Measurements from ENCODE around the gene LRRC40.
"Not testable (repeated sequence)": the region's sequence is repeated elsewhere in the genome, so short reads cannot be mapped to it uniquely, and the experiment has no call there.

LRRC40 gene

DNA sequence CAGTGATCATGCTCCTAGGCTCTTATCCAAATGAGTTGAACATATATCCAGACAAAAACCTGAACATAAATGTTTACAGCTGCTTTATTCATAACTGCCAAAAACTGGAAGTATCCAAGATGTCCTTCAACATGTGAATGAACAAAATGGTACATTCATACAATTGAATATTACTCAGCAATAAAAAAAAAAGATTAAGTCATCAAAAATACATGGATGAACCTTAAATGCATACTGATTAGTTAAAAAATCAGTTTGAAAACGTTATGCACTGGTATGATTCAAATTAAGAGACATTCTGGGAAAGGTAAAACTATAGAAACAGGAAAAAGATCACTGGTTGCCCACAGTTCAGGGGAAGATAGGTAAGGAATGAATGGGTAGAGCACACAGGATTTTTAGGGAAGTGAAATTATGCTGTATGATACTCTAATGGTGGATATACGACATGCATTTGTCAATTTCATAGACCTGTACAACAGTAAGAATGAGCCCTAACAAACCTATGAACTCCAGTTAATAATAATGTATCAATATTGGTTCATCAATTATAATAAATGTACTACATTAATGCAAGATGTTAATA, 3.1 kb downstream of the LRRC40 start:
- DNase-seq (ENCODE audit: low spot score), result no peak

DNA sequence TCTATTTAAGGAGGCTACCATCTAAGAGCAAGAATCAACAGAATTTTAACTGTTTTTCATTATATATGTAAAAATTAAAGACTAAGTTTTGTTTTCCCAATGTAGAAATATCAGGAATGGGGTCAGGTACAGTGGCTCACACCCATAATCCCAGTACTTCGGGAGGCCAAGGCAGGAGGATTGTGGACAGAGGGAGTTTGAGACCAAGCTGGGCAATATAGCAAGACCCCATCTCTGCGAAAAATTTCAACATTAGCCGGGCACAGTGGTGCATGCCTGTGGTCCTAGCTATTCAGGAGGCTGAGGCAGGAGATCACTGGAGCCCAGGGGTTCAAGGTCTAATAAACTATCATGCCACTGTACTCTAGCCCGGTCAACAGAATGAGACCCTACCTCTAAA, 5.3 kb downstream of the LRRC40 start:
- DNase-seq (ENCODE audit: low spot score), result no peak

DNA sequence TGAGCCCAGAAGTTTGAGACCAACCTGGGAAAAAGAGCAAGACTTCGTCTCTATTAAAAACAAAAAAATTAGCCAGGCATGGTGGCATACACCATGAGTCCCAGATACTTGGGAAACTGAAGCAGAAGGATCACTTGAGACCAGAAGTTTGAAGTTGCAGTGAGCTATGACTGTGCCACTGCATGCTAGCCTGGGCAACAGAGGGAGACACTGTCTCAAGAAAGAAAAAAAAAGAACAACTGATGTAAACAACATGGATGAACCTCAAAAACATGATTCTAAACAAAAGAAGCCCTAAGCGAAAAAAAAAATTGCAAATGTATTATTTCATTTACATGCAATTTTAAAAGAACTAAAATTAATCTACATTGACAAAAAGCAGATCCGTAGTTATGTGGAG, 9.0 kb downstream of the LRRC40 start:
- DNase-seq (ENCODE audit: low spot score), result no peak

DNA sequence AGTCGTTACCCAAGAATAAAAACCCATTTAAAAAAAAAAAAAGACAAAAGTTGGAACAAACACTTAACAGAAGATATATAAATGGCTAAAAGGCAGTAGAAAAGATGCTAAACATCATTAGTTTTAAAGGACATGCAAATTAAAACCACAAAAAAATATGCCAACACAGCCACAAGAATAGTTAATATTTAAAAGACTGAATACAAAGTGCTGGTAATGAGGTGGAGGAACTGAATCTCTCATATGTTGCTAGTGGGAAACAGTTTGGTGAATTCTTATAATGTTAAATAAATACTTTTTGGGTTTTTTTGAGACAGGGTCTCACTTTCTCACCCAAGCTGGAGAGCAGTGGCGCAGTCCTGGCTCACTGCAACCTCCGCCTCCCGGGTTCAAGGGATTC, 10.0 kb downstream of the LRRC40 start:
- DNase-seq (ENCODE audit: low spot score), result no peak

DNA sequence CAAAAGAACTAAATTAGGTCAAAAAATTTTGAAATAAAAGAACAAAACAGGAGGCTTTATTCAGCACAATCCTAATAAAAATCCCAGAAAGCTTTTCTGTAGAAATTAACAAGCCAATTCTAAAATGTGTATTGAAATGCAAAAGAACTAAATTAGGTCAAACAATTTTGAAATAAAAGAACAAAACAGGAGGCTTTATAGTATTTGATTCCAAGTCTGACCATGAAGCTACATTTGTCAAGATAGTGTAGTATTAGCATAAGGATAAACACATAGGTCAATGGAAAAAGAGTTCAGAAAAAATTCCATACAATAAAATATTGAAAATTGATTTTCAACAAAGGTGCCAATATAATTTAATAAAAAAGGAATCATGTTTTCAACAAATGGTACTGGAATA, 10.8 kb downstream of the LRRC40 start:
- DNase-seq (ENCODE audit: low spot score), result no peak

DNA sequence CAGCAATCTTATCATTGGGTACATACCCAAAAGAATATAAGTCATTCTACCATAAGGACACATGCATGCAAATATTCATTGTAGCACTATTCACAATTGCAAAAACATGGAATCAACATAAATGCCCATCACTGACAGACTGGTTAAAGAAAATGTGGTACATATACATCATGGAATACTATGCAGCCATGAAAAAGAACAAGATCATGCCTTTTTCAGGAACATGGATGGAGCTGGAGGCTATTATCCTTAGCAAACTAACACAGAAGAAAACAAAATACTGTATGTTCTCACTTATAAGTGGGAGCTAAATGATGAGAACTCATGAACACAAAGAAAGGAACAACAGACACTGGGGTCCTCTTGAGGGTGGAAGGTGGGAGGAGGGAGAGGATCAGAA, 12.9 kb downstream of the LRRC40 start:
- not testable (repeated sequence) for DNase-seq (ENCODE audit: low spot score)

DNA sequence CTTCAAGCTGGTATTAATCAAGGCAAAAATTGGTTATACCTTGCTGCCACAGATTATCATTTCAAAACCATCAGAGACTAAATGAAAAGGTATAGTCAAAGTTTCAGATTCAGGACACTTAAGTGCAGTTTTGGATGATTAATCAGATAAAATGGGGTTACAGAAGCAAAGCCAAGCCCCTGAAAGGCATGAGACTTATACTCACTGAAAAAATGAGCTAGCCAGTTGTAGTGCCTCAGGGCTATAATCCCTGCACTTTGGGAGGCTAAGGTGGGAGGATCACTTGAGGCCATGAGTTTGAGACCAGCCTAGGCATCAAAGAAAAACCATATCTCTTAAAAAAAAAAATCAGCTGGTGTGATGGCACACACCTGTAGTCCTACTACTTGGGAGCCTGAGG, 15.2 kb downstream of the LRRC40 start:
- no peak for DNase-seq (ENCODE audit: low spot score)

DNA sequence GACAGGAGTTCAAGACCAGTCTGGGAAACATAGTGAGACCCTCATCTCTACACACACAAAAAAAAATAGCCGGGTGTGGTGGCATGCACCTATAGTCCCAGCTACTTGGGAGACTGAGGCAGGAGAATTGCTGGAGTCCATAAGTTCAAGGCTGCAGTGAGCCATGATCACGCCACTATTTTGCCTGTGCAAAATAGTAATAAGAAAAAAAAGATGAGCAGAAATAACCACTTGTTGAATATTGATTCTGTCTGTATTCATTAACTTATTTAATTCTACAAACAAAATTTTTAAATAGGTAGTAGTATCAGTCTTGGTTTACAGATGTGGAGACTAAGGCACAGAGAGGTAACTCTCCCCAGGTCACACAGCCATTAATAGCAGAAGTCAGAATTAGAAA, 16.9 kb downstream of the LRRC40 start:
- no peak for DNase-seq (ENCODE audit: low spot score)

DNA sequence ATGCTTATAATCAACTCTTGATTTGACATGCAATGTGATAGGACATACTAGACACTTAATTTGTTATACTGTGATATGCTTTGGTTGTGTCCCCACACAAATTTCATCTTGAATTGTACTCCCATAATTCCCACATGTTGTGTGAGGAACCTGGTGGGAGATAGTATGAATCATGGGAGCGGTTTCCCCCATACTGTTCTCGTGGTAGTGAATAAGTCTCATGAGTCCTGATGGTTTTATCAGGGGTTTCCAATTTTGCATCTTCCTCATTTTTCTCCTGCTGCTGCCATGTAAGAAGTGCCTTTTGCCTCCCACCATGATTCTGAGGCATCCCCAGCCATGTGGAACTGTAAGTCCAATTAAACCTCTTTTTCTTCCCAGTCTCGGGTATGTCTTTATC, 20.2 kb downstream of the LRRC40 start:
- not testable (repeated sequence) for DNase-seq (ENCODE audit: low spot score)

DNA sequence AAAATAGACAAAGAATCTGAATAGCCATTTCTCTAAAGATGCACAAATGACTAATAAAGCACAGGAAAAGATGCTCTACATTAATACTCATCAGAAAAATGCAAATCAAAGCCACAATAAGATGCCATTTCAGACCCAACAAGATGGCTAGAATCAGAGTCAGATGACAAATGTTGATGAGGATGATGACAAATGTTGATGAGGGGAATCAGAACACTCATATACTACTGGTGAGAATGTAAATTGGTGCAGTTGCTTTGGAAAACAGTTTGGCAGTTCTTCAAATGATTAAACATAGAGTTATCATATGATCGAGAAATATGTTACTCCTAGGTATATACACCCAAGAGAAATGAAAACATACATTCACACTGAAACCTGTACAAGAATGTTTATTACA, 33.9 kb downstream of the LRRC40 start:
- no peak for DNase-seq (ENCODE audit: low spot score)

DNA sequence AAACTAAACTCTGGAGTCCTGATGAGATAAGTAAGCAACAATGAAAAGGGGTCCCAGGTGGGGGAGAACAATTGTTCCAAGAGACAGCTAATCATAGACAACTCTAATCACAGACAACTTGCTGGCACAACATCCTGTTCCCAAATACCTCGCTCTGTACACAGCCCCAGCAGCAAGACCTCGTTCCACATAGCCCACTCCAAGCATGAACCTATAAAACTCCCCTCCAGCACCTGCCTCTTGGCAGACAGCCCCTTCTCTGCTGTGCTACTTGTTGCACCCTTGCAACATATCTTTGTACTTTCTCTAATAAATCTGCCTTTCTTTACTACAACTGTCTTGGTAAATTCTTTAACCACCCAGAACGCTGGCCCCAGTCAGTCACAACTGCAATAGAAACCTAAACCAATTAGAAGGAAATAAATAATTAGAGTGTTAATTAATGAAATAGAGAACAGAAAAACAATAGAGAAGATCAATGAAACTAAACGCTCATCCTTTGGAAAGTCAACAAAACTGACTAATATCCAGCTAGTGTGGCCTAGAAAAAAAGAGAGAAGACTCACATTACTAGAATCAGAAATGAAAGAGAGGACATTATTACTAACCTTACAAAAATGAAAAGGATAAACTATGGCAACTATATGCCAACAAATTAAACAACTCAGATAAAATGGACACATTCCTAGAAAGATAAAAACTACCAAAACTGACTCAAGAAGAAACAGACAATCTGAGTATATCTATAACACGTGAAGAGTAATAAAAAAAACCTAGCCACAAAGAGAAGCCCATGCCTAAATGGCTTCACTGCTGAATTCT, 36.1 kb downstream of the LRRC40 start:
- DNase-seq (ENCODE audit: low spot score), result no peak

DNA sequence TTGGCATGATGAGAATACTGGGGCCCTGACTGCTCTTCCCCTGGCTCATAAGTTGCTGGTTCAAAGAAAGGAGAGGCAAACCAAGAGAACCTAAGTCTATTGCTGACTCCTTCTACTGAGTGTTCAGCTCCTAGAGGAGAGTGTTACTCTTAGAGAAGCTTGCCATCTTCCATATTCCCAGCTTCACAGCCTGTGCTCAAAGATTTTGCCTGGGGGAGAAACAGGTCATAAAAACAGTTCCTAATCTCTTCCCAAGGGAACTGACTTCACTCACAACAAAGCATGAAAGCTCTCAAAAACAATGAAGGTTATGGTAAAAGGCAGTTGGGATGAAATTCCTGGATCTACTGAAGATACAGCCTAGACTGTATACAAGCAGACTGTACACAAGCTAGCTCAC, 37.1 kb downstream of the LRRC40 start:
- DNase-seq (ENCODE audit: low spot score), result no peak

DNA sequence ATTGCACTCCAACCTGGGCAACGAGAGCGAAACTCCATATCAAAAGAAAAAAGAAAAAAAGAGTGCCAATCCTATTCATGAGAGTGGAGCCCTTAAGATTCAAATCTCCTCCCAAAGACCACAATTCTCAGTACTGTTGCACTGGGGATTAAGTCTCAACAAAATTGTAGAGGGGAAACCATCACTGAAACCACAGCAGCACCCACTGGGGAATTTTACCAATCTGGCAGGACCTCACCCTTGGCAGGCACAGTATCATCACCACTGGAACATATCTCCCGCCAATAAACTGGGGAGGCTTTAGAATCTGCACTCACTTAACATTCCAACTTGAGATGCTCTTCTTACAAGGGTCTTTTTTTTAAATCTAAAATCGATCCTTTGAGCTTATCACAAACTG, 41.0 kb downstream of the LRRC40 start:
- DNase-seq (ENCODE audit: low spot score), result no peak

DNA sequence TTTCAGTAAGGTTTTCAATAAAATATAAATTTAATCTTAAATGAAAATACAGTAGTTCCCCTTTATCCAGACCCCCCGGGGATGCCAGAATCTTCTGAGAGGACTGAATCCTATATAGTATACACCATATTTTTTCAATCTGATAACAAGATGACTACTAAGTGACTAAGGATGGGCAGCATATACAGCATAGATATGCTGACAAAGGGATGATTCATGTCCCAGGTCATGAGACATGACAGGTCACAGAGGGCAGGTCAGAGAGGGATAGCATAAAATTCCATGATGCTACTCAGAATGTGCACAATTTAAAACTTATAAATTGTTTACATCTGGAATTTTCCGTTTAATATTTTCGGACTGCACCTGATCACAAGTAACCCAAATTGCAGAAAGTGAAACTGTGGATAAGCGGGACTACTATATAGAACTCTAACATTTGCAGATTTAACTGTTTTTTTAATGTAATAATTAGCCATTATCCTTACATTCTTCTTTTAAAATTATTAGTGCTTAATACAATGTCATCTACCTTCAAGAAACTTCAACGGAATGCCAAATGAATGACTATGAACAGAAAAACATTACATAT, 48.8 kb downstream of the LRRC40 start:
- no peak for DNase-seq (ENCODE audit: low spot score)

DNA sequence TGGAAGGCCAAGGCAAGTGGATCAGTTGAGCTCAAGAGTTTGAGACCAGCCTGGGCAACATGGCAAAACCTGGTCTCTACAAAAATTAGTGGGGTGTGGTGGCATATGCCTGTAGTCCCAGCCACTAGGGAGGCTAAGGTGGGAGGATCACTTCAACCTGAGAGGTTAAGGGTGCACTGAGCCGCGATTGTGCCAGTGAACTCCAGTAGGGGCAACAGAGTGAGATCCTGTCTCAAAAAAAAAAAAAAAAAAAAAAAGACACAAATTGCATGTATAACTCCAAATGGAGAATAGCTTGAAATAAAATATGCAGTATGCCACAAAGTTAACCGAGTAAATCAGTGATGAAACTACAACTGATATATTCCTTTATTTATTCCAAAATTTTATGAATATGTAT, 51.6 kb downstream of the LRRC40 start:
- no peak for DNase-seq (ENCODE audit: low spot score)

DNA sequence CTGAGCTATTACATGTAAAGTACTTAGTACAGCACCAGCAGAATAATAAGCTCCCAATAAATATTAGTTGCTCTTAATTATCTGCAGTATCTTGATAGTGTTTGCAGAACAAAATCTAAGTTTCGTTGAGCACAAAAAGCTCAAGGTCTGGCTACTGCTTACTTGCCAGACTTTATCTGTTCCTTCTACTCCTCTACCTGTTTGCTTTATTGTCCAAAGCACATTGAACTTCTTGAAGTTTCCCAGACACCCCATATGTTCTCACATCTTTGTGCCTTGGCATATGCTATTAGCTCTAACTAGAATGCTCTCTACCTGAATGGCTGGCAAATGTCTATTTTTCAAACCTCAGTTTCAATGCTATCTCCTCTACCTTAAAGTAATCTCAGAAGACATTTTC, 54.9 kb downstream of the LRRC40 start:
- DNase-seq (ENCODE audit: low spot score), result no peak

DNA sequence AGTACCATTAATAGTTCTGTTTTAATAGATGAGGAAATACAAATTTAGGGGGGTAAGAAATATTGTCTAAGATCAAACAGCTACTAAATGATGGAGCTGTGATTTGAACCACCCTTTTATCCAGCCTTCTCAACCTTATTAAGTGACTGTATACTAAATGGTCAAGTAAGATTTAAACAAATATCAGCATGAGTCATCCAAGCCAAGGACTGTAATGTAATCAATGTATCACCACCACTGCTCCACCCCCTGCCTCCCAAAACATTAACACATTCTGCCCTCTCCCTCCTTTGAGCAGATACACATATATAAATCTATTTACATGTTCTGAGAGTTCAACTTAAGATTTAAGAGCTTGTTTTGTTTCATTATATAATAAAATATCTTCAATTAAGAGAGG, 58.9 kb downstream of the LRRC40 start:
- no peak for DNase-seq (ENCODE audit: low spot score)

DNA sequence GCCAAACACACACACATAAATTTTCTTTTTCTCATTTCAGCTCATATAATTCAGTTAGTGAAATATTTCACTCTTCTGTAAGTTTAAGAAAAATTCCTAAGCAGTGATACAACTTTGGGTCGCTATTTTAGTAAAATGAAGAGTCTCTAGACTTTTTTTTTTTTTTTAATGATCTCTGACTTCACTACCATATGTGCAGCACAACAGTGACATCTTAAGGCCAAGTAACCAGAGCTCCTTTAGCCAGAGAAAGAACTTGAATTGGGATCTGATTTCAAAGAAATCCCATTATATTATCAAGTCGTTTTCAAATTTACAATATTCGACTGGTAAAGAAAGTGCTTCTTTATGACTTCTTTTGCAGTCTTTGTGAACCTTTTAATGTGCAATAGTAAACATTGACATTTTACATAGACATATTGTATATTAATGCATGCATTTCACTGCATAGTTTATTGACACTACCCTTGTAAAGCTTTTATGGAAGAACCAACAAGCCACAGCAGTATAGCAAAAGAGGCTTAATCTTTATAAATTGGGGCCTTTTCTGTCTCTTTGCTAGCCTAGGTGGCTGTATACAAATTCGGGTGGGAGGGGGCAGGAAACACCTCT, 62.2 kb downstream of the LRRC40 start:
- DNase-seq (ENCODE audit: low spot score), result no peak

DNA sequence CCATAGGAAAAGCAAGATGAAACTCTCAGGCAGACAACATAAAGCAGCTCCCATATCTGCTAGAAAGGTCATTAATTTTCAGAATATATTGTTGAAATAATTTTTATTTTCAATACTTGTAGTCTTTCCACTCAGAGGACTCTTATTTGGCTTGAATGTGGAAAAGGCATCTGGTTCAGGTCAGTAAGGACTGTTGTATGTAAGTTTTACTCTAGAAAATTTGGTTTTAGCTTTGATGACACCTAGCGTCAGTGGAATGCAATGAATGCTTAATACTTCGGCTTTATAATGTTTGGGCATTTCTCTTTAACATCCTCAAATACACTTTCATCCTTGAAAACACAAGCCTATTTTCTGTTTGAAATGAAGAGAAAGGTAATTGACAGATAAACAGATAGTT, 63.3 kb downstream of the LRRC40 start:
- no peak for DNase-seq (ENCODE audit: low spot score)

DNA sequence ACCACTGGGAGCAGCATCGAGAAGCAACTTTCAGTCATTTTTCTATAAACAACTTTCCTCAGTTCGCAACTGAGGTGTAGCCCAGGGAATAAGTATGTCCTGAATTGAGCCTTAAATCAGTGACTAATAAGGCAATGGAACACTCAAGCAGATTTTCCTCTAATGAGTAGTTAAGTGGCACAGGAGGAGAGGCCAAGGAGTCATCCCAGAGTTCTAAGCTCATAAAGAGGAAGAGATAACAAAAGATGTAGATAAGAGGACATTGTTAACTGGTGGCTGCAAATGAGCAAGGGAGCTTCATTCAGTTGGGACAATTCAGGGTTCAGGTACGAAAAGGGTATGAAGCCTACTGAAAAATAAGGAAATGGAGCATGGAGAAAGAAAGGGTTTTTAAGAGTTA, 64.5 kb downstream of the LRRC40 start:
- DNase-seq (ENCODE audit: low spot score), result no peak

DNA sequence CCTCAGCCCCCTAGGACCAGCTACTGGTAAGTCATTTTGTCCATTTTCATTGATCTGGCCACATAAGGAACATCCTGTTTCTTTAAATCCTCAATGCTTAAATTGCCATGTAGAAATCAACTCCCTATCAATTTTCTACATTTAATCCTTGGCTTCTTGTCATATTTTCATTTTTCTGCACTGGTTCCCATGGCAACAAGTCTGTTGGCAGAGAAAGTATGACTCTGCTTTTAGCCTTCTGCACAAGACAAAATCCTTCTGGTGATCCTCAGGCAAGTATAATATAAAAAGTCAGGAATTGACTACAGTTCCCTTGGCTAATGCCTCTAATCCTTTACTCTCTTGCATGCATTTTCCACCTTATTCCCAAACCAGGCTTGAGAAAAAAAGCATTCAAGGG, 65.0 kb downstream of the LRRC40 start:
- no peak for DNase-seq (ENCODE audit: low spot score)

DNA sequence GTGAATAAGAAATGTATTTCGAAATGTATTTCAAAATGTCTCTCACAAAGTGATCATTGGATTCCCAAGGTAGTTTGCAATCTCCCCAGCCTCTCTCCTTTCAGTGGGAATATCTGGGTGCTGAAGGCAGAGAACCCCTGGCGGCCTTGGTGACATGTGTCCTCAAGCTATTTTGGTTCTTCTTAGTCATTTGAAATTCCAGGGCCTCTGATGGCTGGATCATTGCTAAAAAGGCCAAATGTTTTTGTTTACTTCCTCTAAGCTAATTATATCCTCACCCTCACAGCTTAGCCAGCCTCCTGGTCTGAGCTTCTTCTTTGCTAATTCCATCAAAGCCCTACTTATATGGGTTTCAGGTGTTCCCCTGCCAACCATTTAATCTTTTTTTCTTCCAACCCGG, 71.2 kb downstream of the LRRC40 start:
- DNase-seq (ENCODE audit: low spot score), result no peak

DNA sequence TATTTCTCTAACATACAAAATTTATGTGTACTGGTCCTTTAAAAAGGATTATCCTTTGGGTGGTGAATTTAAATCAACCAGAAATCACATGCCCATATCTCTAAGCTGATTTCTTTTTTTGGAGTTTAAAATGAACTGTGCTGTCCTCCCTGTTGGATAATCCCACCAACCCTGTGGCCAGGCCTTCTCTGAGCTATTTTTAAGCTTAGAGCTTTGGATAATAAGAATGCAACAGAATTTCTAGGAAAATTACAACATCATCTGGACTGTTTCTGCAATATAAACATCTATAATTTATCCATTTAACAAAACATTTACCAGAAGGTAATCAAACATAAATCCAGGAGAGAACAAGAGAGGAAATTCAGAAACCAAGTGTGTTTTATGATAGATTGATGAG, 88.3 kb downstream of the LRRC40 start:
- no peak for DNase-seq (ENCODE audit: low spot score)
